Lower lobe of right lung (tissue), 2 donors: ENCODE results near the gene MYH9. TPM values are rescaled to one million over a fixed set of nuclear protein-coding genes. Genes with fewer than 3 reads are reported as not detected.
A peak's percentile ranks its signal among the peaks of the same experiment; 100 is the strongest.

ENCODE experiments used
- ATAC-seq, 2 donors: fragments of 200-7000 bp; cut with Tn5 transposase; one replicate each; pipeline ENCODE4 v1.9.1; 2020 to 2022; ENCODE audit warnings: mild to moderate bottlenecking in 2 of 2, moderate library complexity in 2 of 2
- DNase-seq: peaks from one replicate; pipeline ENCODE4 v3.0.0-alpha.2; 2020
- H3K27ac ChIP-seq: fragments of 200-600 bp; one replicate; pipeline ENCODE4 v1.8.0; 2022
- H3K27me3 ChIP-seq: fragments of 200-600 bp; one replicate; pipeline ENCODE4 v1.8.0; 2022; ENCODE audit warnings: low read depth
- H3K36me3 ChIP-seq: fragments of 200-600 bp; one replicate; pipeline ENCODE4 v1.8.0; 2022; ENCODE audit warnings: mild to moderate bottlenecking
- H3K4me1 ChIP-seq: fragments of 200-600 bp; one replicate; pipeline ENCODE4 v1.8.0; 2022
- H3K4me3 ChIP-seq: fragments of 200-600 bp; one replicate; pipeline ENCODE4 v1.8.0; 2022; ENCODE audit warnings: mild to moderate bottlenecking
- H3K9me3 ChIP-seq: fragments of 200-600 bp; one replicate; pipeline ENCODE4 v1.8.0; 2022
- intact Hi-C: fragments of 100-400 bp; cut with DNase I; formaldehyde crosslinking; loops from one replicate; pipeline ENCODE4 v1.11.0; 2022
- total RNA-seq: library from RNA; stranded (reverse); fragmentation: NEBNext Ultra II Directional; extraction: Animal tissue kit (Norgen Biotek cat#: 25700); gene quantifications from one replicate; pipeline ENCODE4 v1.2.1, GENCODE V29; 2021
- TF ChIP-seq, protein P1 (sequence below): fragments of 200-600 bp; IDR thresholded peaks from one replicate; pipeline ENCODE4 v1.8.0; 2022; ENCODE audit warnings: antibody characterized with exemption, mild to moderate bottlenecking
- donor health status: DM: no; HTN: yes; CAD: no; lungs with severe emphysema.

MYH9 gene
- total RNA-seq, 1 donor from 2014 or later, result 659 TPM

DNA sequence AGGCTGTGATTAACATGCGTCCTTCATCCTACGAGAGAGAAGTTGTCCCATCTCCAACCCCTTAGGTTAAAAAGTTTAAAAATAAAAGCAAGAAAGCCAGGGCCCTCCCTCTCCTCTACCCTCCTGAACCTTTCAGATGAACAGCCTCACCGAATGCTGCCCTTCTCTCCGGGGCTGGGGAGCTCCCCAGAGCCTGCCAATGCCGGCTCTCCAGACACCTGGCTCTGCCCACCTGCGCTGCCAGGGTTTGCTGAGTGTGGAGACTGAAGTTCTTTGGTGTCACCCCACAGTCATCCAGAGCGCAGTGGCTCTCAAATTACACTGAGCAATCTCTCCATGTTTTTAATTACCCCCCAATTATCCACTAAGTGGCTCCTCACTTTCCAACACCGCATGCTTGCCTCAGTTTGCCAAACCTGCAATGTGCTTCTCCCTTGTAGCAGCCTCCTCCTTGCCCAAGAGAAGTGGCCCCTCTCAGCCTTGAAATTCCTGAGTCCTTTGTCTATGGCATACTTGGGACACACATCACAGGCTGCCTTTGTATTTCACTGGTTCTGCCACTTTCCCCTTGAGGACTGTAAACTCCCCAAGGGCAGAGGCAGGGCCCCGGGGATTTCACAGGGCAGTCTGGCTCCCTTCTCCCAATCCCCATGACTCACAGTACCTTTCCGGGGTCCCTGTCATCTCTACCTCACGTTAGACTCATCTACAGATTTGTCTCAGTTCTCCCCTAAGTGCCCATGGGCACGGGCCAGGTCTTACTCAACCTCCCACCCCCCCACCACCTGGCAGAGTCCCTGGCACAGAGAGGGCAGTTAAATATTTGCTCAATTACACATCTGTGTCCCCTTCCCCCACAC, 2.0 kb downstream of the MYH9 start:
- H3K27ac ChIP-seq, result peak overlapping the region; percentile 98
- no peaks in the 10 kb centered on the region for H3K9me3 ChIP-seq
- intact Hi-C loops, result no loop called here
- peak; percentile 78 for DNase-seq
- peak overlapping the region; percentile 84 for H3K4me3 ChIP-seq
- peaks cover 35% of the 10 kb centered on the region for H3K36me3 ChIP-seq
- ATAC-seq, result peak; percentile 9 to 54
- no peaks in the 10 kb centered on the region for H3K27me3 ChIP-seq
- H3K4me1 ChIP-seq, result peaks cover 66% of the 10 kb centered on the region
- TF ChIP-seq, protein P1, sequence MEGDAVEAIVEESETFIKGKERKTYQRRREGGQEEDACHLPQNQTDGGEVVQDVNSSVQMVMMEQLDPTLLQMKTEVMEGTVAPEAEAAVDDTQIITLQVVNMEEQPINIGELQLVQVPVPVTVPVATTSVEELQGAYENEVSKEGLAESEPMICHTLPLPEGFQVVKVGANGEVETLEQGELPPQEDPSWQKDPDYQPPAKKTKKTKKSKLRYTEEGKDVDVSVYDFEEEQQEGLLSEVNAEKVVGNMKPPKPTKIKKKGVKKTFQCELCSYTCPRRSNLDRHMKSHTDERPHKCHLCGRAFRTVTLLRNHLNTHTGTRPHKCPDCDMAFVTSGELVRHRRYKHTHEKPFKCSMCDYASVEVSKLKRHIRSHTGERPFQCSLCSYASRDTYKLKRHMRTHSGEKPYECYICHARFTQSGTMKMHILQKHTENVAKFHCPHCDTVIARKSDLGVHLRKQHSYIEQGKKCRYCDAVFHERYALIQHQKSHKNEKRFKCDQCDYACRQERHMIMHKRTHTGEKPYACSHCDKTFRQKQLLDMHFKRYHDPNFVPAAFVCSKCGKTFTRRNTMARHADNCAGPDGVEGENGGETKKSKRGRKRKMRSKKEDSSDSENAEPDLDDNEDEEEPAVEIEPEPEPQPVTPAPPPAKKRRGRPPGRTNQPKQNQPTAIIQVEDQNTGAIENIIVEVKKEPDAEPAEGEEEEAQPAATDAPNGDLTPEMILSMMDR, result no peak

DNA sequence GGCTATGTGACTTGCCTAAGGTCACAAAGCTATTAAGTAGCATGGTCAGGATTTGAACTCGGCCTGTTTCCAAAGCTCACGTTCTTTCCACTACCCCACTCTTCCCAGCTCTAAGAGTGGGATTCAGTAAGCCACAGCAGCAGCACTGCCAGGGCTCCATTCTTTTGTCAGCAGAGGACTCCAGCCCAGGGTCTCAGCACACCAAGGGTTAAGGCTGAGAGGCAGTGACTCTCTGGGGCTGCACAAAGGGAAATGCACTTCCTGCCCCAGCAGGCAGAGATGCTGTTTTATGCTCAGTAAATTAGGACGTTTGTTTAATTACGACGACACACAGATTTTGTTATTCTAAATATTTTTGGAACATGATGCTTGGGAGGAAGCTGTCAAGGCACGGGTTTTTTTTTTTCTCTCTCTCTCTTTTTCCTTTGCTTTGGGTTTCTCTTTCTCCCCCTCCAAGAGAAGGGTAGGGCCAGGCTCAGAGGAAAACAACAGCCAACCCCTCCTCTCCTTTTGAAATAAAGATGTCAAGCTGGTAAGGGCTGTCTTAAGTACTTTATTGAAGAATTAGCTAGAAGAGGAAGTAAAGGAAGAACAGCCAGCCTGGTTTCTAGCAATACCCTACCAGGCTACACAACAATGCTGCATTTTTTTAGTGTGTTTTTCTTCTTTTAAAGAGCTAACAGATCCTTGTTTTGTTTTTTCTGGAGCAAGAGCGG, 2.8 kb downstream of the MYH9 start:
- H3K9me3 ChIP-seq, result no peaks in the 10 kb centered on the region
- TF ChIP-seq, protein P1, result peak; percentile 16
- intact Hi-C loops, result no loop called here
- peaks cover 74% of the 10 kb centered on the region for H3K4me1 ChIP-seq
- H3K4me3 ChIP-seq, result peak overlapping the region; percentile 84
- H3K27me3 ChIP-seq, result no peaks in the 10 kb centered on the region
- DNase-seq (no peak), ATAC-seq (no peak)
- peak overlapping the region; percentile 98 for H3K27ac ChIP-seq
- H3K36me3 ChIP-seq, result peaks cover 43% of the 10 kb centered on the region

DNA sequence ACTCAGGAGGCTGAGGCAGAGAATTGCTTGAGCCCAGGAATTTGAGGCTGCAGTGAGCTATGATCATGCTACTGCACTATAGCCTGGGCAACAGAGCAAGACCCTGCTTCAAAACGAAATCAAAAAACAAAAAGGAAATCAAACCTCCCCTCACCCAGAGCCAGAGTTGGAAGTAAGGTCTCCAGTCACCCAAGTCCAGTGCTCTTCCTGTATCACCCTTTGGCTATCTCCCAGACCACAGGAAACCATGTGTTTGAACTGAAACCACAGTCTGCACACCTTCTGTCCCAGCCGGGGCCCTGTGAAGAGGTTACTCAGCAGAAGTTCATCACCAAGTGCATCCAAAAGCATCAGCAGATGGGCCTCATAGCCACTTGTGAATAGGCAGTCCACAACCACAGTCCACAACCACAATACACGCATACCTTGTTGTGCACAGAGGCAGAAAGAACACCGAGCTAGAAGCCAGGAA, 4.6 kb downstream of the MYH9 start:
- Histone ChIP-seq H3K4me1 (peaks cover 79% of the 10 kb centered on the region), H3K9me3 (no peaks in the 10 kb centered on the region), H3K36me3 (peaks cover 48% of the 10 kb centered on the region), H3K27me3 (no peaks in the 10 kb centered on the region), H3K4me3 (peak overlapping the region; percentile 84), H3K27ac (peak overlapping the region; percentile 98)
- intact Hi-C loops, result no loop called here
- ATAC-seq (no peak), DNase-seq (no peak)
- TF ChIP-seq, protein P1, result no peak

DNA sequence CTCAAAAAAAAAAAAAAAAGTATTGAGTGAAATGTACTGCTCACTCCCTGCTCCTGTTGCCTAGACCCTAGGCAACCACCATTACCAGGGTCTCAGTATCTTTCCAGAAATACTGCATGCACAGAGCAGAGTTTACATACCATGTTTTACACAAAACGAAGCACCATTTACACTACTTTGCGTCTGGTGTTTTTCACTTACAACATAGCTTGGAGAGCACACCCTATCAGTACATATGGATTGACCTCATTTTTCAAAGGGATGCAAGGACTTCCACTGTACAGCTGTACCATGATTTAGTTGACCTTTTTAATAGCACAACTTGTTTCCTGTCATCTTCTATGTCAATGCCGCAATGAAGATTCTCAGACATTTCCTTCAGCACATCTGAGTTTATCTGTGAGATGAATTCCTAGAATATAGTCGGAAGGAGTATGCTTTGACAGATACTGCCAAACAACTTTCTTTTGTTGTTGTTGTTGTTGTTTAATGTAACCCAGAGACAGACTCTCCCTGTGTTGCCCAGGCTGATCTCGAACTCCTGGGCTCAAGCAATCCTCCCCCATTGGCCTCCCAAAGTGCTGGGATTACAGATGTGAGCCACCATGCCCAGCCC, 6.1 kb downstream of the MYH9 start:
- no peaks in the 10 kb centered on the region for H3K27me3 ChIP-seq
- H3K27ac ChIP-seq, result peak overlapping the region; percentile 18
- ATAC-seq, result no peak
- TF ChIP-seq, protein P1, result no peak
- H3K9me3 ChIP-seq, result no peaks in the 10 kb centered on the region
- no peak overlapping the region for H3K4me3 ChIP-seq
- intact Hi-C loops, result no loop called here
- H3K36me3 ChIP-seq, result peaks cover 50% of the 10 kb centered on the region
- DNase-seq, result no peak
- H3K4me1 ChIP-seq, result peaks cover 94% of the 10 kb centered on the region

DNA sequence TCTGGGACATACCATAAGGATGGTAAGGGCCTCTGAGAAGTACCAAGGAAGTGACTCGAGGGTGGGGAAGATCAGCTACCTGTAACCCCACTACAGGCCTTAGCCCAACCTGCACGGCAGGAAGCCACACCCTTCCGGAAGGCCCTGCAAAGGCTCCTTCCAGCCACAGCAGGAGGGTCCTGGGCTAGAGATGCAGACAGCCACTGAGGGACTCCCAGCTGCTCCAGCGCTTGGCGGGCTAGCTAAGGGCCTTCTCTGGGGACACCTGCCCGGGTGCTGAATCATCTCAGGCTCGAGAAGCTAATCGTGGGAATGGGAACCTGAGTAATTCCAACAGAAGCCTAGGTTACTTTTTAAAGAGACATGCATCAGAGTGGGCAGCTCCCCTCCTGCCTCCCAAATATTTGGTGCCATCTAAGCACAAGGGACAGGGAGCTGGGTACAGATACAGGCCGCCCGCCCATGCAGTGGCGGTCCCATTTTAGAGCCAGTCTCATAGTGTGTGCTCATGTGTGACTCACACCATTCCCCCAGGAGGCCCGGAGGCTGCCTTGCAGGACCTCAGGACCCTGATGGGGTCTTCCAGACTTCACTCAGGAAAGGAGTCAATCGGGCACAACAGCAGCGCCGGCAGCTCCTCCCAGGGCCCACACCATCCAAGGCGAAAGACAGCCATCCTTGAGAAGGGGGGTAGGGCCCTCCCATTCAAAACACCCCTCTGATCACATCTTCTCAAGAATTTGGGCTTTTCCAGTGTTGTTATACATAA, 8.0 kb downstream of the MYH9 start:
- peak overlapping the region; percentile 81 for H3K27ac ChIP-seq
- H3K4me3 ChIP-seq, result peak overlapping the region; percentile 14
- peaks cover 64% of the 10 kb centered on the region for H3K36me3 ChIP-seq
- no peaks in the 10 kb centered on the region for H3K9me3 ChIP-seq
- TF ChIP-seq, protein P1, result no peak
- intact Hi-C loops, result no loop called here
- DNase-seq, result no peak
- peaks cover 100% of the 10 kb centered on the region for H3K4me1 ChIP-seq
- no peaks in the 10 kb centered on the region for H3K27me3 ChIP-seq
- ATAC-seq, result peak; percentile 2 to 11
